Amygdala (tissue), 56 donors: ENCODE results near the gene BRD9.
A peak's percentile ranks its signal among the peaks of the same experiment; 100 is the strongest.
"Not testable (repeated sequence)": the region's sequence is repeated elsewhere in the genome, so short reads cannot be mapped to it uniquely, and the experiment has no call there.

ENCODE experiments used
- DNase-seq, 56 donors: peaks; one replicate each; lab custom pipeline; 2025; lab: John Stamatoyannopoulos, UW

Gene BRD9

GRCh38 chr5:892394-893136 is at the start of gene BRD9, which contains the start of gene TRIP13:
Gene BRD9, minus strand, starts transcription at chr5:892801. Its CDS starts 144 bp downstream, at chr5:892657.
Gene TRIP13, plus strand, starts transcription at chr5:892884. Its CDS starts 115 bp downstream, at chr5:892999.
- peak in 54 of 56 donors; percentile 6 to 88 (median 68) for DNase-seq

- DNase-seq, result not testable (repeated sequence)
Observed at GRCh38 chr5:940741-941140, 48.1 kb upstream of the BRD9 start.

- no peak for DNase-seq
Observed at GRCh38 chr5:939368-939767, 46.8 kb upstream of the BRD9 start.

GRCh38 chr5:937151-937924 is 44.7 kb upstream of the BRD9 start:
- DNase-seq, result no peak

- DNase-seq, result no peak
Observed at GRCh38 chr5:936149-937144, 43.8 kb upstream of the BRD9 start.

- no peak for DNase-seq
Observed at GRCh38 chr5:935510-936084, 43.0 kb upstream of the BRD9 start.

GRCh38 chr5:934381-934967 is 41.9 kb upstream of the BRD9 start:
- not testable (repeated sequence) for DNase-seq

GRCh38 chr5:933951-934350 is 41.4 kb upstream of the BRD9 start:
- DNase-seq, result not testable (repeated sequence)

- DNase-seq, result no peak
Observed at GRCh38 chr5:933251-933861, 40.8 kb upstream of the BRD9 start.

- no peak for DNase-seq
Observed at GRCh38 chr5:932628-933250, 40.1 kb upstream of the BRD9 start.

GRCh38 chr5:932151-932627 is 39.6 kb upstream of the BRD9 start:
- DNase-seq, result no peak

- no peak for DNase-seq
Observed at GRCh38 chr5:931570-932145, 39.1 kb upstream of the BRD9 start.

GRCh38 chr5:930866-931265 is 38.3 kb upstream of the BRD9 start:
- no peak for DNase-seq

- DNase-seq, result no peak
Observed at GRCh38 chr5:929596-929995, 37.0 kb upstream of the BRD9 start.

- DNase-seq, result not testable (repeated sequence)
Observed at GRCh38 chr5:929182-929581, 36.6 kb upstream of the BRD9 start.

GRCh38 chr5:927172-928015 is 34.8 kb upstream of the BRD9 start:
- no peak for DNase-seq

GRCh38 chr5:926417-927171 is 34.0 kb upstream of the BRD9 start:
- DNase-seq, result peak in 2 of 56 donors; percentile 17 to 23
